ENCODE measurements around the gene ATP6V1G2.
"Not testable (repeated sequence)": the region's sequence is repeated elsewhere in the genome, so short reads cannot be mapped to it uniquely, and the experiment has no call there.

The ATP6V1G2 gene

DNA sequence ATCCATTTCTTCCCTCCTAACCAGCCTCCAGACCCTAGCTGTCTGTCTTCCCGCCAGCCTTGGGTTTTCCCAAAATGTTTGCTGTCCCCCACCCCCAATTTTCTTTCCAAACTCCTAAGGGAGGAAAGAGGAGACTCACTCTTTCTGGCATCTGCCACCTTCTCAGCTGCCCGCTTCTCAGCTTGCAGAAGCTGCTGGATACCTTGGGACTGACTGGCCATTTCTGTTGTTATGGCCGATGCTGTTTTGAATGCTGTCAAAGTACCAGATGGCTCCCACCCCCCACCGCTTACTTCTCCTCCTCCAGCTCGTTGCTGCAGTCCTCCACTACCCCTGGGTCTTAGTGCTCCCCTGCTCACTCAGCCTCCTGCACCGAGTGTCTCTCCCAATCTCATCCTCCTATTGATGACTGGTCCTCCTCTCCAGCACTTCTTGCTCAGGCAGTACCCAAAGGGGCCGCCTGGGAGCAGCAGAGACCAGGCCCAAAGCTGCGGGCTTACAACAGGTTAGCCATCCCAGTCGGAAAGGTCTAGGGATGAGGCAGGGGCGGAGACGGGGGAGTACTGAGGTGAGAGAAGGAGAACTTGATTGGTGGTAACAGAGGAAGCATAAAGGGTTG, at the start of gene ATP6V1G2:
TSS of gene ATP6V1G2 (minus strand) at position 270 of the 619 bp plus-strand sequence. CDS start at position 221, 49 bp downstream.
- peak; percentile 92 for DNase-seq (ENCODE audit: low spot score)

- no peak for DNase-seq (ENCODE audit: low spot score)
Measured at GRCh38 chr6:31592396-31592771, 46.0 kb upstream of the ATP6V1G2 start.

DNA sequence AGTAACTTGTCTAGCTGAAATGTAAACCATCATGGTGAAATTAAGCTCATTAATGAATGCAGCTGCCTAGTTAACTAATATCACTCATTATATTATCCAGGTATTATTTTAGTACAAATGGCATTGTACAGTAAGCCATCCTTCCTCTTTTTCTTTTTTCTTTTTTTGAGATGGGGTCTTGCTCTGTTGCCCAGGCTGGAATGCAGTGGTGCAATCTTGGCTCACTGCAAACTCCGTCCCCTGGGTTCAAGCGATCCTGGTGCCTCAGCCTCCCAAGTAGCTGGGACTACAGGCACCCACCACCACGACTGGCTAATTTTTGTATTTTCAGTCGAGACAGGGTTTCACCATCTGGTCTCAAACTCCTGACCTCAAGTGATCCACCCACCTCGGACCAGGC, 44.3 kb upstream of the ATP6V1G2 start:
- not testable (repeated sequence) for DNase-seq (ENCODE audit: low spot score)

DNA sequence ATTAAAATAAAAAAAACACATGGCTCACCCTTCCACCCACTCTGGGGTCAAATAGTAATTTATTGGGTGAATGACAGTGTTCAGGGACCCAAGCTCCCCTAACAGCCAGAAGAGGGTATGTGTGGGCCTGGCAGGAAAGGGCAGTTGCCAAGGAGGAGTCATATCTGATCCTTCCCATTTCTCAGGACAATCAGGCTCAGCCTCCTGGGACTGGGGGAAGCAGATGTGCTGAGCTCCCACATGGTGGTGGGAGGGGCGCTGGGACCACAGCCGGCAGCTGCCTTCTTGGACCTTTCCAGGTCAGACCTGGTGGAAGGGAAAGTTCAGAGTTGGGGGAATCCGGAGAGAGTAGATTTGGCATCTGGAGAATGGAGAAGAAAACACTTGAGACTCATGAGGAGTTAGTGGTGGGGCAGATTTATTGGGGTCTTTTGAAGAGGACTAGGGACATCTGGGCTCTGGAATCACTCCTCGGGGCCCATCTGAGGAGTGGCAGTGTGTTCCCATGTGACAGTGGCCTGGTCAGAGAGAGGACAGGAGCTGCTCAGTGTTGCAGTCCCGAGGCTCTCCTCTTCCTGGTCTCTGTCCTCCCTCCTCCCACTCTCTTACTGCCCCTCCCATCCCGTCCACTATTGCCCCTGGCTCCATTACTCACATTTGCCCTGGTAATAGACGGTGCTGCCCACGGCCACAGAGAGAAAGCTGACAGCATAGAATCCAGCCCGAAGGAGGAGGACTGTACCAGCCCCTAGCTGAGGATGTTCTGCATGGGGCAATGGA, 42.7 kb upstream of the ATP6V1G2 start:
- no peak for DNase-seq (ENCODE audit: low spot score)

GRCh38 chr6:31587791-31588777, 41.7 kb upstream of the ATP6V1G2 start:
- no peak for DNase-seq (ENCODE audit: low spot score)

DNA sequence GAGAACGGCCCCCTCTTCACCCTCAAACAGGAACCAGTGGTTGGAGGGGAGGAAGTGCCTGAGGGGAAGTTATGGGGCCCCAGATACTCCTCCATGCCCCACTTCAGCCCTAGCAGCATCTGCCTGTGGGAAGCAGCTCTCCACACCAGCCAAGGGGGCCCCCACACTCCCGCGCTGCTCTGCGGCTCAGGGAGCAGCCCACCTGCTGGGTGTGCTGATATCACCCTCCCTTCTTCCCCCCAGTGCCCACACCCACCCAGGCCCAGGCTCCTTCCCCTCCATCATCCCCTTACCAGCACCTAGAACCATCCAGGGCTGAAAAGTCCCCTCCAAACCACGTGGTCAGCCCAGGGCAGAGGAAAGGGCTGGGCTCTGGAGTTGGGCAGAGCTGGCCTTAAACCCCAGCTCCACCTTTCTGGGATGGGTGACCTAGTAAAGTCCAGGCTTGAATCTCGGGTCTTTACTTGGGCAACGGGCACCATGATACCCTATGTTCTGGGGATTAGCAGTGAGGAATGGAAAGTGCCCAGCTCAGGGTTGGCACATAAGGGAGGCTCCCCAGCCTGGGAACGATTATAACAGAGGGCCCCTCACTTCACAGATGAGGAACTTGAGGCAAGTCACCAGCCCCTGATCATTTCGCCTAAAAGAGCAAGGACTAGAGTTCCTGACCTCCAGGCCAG, 40.3 kb upstream of the ATP6V1G2 start:
- DNase-seq (ENCODE audit: low spot score), result peak; percentile 45

- peak; percentile 50 for DNase-seq (ENCODE audit: low spot score)
Measured at GRCh38 chr6:31586008-31586407, 39.6 kb upstream of the ATP6V1G2 start, which contains the start of gene LST1. Gene LST1 (plus strand): TSS chr6:31586277. CDS start chr6:31587300, 1,023 bp downstream.

GRCh38 chr6:31585491-31585890, 39.1 kb upstream of the ATP6V1G2 start:
- no peak for DNase-seq (ENCODE audit: low spot score)

GRCh38 chr6:31582230-31582643, 35.8 kb upstream of the ATP6V1G2 start, which contains the start of gene LTB:
Gene LTB (minus strand): TSS chr6:31582424. CDS start chr6:31582417, 7 bp downstream.
- no peak for DNase-seq (ENCODE audit: low spot score)

DNA sequence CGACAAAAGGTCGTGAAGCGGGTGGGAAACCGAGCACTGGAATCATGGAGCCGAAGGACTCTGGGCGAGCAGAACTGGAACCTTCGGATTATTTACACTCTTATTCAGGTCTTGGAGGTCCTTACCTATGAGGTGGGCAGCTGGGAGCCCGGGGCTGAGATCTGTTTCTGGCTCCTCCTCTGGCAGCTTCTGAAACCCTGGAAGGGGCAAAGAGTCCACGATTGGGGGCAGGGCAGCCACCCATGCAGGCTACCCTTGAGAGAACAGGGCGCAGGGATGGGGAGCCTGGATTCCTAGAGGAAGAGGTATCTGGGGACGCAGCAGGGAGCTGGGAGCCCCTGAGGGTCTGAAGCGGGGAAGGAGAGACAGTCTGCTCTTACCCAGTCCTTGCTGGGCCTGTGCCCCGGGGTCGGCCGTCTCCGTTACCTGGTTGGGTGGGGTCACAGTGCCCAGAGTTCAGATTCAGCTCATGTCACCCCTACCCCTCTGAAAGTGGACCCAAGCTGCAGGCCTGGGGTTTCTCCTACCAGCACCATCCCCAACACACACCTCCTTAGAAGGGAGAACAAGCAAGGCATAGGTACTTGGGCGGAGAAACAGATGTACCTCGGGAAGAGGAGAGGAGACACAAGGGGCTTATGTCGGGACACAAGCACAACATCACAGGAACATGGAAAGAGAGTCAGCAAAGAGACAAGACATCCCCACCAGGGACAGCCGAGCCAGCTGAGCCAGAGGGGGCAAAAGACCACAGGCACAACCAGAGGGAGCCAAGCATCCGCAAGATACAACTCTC, 35.2 kb upstream of the ATP6V1G2 start:
- no peak for DNase-seq (ENCODE audit: low spot score)

DNA sequence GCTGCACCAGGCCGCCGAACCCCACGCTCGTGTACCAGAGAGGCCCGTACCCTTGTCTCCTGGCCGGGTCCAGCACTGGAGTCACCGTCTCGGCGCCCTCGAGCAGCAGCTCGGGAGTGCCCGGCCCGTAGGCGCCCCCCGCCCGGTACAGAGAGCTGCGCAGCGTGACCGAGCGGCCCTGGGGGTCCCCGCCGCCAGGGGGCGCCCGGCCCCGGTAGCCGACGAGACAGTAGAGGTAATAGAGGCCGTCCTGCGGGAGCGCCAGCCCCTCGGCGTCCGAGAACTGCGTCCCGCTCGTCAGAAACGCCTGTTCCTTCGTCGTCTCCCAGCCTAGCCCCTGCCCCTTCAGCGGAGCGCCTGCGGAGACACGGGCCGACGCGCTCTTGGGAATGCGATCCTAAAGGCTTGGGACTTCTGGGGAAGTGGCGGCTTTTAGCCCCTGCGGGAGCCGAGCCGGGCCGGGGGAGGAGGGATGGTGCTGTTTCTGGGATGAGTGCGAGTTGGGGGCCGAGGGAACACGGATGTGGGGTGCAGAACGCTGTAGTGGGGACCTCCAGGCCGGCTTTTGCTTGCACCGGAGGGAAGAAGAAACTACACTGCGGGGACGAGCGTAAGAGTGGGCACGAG, 34.5 kb upstream of the ATP6V1G2 start:
- DNase-seq (ENCODE audit: low spot score), result peak; percentile 72

GRCh38 chr6:31580438-31580740, 34.0 kb upstream of the ATP6V1G2 start:
- no peak for DNase-seq (ENCODE audit: low spot score)

DNA sequence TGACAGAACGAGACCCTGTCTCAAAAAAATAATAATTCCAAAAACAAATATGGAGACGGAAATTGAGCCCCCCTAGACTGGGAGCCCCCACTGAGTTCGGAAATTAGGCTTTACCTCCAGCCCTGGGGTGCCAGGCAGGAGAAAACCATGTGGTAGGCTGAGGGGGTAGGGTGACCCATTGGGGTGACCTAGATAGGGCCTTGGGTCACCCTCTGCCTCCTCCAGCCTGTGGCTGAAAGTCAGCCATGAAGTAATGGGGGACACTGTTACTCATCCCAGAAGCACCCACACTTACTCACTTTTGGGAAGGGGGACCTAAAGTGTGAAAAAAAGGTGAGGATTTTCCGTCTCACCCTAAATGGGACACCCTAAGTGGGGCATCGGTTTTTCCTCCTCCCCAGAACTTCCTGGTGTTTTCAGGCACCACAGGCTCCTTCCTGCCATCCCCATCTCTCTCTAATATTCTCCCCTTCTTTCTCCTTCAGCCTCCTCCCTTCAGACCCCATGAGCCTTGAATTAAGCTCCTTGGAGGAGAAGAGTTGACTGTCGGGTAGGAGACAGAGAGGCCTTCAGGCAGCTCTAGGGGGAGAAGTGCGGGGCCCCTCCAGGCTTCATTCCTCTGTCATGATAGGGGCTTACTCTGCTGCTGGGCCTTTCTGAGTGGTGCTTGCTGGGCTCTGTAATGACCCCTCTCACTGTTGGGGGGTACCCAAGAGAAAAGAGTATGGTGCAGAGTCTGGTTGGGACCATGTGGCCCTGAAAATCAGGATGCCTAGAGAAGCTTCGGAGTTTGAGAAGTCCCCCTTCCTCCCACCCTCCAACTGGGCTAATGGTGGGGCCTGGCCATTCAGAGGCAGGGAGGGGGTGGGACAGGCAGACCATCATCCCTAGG, 33.4 kb upstream of the ATP6V1G2 start:
- DNase-seq (ENCODE audit: low spot score), result no peak

DNA sequence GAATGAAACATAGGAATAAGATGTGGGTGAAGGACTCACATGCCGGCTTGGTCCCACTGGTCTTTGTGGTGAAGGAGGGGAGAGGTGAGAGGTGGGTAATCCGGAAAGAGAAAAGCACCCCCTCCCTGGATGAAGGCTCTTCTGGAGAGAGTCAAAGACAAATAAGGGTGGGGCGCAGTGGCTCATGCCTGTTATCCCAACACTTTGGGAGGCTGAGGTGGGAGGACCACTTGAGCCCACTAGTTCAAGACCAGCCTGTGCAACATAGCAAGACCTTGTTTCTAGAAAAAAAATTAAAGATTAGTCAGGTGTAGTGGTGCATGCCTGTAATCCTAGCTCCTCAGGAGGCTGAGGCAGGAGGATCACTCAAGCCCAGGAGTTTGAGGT, 32.7 kb upstream of the ATP6V1G2 start:
- DNase-seq (ENCODE audit: low spot score), result no peak

- no peak for DNase-seq (ENCODE audit: low spot score)
Measured at GRCh38 chr6:31578184-31579118, 32.0 kb upstream of the ATP6V1G2 start.

DNA sequence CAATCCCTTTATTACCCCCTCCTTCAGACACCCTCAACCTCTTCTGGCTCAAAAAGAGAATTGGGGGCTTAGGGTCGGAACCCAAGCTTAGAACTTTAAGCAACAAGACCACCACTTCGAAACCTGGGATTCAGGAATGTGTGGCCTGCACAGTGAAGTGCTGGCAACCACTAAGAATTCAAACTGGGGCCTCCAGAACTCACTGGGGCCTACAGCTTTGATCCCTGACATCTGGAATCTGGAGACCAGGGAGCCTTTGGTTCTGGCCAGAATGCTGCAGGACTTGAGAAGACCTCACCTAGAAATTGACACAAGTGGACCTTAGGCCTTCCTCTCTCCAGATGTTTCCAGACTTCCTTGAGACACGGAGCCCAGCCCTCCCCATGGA, 31.2 kb upstream of the ATP6V1G2 start:
- no peak for DNase-seq (ENCODE audit: low spot score)

DNA sequence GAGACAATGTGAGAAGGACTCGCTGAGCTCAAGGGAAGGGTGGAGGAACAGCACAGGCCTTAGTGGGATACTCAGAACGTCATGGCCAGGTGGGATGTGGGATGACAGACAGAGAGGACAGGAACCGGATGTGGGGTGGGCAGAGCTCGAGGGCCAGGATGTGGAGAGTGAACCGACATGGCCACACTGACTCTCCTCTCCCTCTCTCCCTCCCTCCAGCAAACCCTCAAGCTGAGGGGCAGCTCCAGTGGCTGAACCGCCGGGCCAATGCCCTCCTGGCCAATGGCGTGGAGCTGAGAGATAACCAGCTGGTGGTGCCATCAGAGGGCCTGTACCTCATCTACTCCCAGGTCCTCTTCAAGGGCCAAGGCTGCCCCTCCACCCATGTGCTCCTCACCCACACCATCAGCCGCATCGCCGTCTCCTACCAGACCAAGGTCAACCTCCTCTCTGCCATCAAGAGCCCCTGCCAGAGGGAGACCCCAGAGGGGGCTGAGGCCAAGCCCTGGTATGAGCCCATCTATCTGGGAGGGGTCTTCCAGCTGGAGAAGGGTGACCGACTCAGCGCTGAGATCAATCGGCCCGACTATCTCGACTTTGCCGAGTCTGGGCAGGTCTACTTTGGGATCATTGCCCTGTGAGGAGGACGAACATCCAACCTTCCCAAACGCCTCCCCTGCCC, 30.6 kb upstream of the ATP6V1G2 start:
- DNase-seq (ENCODE audit: low spot score), result no peak

All from globus pallidus (tissue), 1 donor.